LoVo (cell line): Measurements from ENCODE around the gene NABP2.
"Not testable (repeated sequence)": the region's sequence is repeated elsewhere in the genome, so short reads cannot be mapped to it uniquely, and the experiment has no call there.

ENCODE experiments used
- DNase-seq: peaks from one replicate; pipeline ENCODE4 v3.0.0-alpha.2; 2016; ENCODE audit warnings: low spot score

The NABP2 gene

DNA sequence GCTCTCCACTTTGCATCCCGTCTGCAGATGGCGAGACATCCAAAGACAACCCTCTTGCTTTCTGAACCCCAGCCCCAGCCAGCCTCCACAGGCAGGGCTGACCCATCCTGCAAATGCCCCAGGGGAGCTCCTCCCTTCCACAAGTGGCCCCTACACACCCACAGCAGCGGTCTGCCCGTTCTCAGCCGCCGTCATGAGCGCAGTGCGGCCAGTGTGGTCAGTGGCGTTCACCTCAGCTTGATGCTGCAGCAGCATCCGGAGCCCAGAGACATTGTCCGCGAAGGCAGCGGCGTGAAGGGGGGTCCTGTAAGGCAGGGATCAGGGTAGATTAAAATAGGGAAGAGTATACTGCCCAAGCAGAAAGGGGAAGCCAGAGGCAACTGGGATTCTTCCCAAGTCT, 20.4 kb downstream of the NABP2 start:
- DNase-seq = no peak

DNA sequence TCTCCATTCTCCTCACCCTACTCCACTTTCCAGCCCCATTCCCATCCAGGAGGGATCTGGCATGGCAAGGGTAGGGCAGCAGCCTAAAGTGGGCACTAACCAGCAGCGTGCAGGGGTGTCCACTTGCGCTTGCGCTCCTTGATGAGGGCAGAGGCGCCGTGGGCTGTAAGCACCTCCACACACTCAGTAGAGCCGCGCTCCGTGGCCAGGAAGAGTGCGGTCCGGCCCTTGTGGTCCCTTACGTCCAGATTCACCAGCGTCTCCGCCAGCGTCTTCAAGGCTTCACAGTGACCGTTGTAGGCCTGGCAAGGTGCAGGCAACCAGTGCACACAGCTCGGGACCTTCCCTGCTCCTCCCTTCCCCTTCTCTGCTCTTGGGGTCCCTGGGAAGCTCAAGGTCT, 23.8 kb downstream of the NABP2 start:
- DNase-seq = no peak

DNA sequence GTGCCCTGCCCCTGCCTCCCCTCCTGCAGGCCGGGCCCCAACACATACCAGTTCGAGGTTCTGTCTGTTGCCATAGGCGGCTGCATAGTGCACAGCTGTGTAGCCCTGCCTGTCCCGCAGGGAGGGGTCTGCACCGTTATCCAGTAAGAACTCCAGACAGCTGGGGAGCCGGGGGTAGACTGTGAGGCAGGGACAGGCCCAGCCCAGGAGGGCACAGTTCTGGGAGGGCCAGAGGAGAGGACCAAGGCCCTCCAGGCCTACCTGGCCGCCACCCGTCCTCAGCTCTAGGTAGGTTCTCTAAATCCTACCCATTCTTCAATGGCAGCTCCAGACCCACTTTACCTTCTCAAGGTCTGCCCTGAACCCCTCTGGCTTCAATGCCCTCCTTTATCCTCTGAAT, 24.6 kb downstream of the NABP2 start:
- no peak for DNase-seq

DNA sequence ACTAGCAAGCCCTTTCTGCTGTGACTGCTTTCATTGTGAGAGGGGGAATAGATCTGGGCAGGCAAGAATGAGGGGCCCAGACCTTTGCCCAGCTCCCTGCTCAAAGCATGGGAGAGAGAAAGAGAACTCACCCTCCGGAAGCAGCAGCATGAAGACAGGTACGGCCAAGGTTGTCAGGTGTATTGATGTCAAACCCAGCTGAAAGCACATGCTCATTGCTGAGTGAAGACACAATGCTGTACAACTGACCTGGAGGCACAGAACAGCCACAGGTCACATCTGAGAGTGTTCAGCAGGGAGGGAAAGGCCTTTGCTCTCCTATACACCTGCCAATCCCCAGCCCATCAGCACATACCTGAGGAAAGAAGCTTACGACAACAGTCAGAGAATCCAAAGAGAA, 28.5 kb downstream of the NABP2 start:
- no peak for DNase-seq

DNA sequence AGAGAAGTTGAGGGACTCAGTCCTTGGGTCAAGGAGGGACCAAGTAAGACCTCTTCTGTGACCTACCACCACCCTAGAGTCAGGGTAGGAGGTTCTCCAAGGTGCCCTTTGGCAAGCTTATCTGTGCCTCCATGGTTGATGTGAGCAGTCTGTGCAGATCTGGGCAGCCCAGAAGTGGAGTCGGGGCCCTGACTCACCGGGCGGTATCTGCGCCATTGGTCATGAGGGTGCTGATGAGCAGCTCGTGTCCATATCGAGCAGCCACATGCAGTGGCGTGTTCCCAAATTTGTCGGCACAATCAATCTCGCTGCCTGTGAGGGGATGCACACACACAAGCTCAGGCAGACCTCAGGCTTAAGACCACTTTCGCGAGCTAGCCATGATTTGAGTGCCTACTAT, 28.9 kb downstream of the NABP2 start:
- DNase-seq = no peak

DNA sequence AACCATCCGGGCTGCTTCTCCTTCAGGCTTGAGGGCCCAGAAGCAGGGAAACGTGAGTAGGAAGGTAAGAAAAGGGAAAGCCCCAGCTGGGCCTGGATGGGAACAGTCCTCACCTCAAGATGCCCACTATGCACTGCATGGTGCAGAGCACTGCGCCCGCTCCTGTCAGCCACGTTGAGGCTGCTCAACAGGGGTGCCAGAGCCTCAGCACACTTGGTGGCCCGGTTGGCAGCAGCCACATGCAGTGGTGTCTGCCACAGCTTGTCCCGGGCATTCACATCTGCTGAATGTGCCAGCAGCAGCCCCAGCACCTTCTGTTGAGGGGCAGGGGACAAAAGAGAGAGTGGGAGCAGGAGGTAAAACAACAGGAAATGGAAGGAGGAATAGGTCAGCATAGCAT, 31.5 kb downstream of the NABP2 start:
- DNase-seq = no peak

DNA sequence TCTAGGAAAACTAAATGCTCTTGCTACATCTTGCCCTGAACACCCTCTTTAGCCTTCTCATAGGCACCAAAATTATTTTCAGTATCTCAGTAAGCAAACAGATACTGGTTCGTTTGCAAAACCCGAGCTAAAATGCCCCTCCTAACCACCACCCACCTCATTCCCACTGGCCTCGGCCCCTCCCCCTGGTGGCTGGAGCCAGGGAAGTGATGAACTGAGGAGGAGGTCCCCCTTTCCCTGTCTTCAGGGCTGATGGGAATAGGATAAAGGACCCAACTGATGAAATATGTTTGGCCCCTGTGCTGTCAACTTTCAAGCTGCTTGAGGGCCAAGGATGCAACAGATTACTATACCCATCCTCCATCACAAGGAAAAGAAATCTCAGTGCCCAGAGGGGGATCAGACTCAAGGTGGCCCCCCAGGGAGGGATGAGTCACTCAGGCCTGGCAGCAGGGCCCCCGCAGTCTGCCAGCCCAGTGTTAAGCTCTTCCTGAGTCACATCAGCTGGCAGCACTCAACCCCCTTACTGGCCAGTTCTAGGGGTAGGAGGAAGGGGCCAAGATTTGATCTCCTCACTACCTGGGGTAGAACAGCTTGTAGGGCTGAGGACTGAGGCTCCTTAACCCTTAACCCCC, 32.3 kb downstream of the NABP2 start:
- DNase-seq = no peak

DNA sequence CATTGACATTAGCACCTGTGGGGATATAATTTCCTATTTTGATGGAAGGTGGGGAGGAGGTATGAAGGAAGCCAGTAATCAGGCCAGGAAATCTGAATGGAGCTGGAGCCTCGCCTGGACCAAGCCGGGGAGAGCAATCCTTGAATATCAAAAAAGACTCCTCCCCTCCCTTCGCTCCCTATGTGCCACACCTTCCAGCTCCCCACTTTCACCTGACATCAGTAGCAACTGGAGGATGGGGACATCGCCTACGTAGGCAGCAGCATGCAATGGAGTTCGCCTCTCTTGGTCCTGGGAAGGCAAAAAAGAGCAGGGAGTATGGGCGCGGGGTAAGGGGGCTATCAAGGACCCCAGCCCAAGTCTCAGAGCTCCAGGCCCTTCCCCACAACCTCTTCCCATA, 32.9 kb downstream of the NABP2 start:
- no peak for DNase-seq

DNA sequence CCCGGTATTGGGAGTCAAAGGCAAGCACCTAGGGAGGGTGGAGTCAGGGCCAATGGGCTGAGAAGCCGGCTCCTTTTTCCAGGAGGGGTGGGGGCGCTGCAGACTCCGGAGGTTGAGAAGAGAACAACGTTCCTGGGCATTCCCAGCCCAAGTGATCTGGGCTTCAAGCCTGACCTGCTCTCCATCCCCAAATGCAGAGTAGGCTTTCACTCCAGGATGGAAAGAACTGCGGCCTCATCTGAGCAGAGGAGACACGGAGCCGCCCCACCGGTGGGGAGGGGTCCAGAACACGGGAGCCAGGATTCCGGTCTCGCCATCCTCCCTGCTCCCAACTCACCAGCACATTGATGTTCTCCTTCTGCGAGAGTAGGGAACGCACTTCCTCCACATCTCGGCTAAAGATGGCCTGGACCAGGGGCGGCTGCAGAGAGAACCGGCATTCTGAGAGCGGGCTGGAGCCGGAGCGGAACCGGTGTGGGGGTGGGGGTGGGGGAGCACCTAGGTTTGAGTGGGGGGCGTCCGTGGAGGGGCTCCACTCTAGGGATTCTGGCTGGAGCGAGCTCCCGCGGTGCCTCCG, 33.4 kb downstream of the NABP2 start:
- DNase-seq = peak; percentile 34

DNA sequence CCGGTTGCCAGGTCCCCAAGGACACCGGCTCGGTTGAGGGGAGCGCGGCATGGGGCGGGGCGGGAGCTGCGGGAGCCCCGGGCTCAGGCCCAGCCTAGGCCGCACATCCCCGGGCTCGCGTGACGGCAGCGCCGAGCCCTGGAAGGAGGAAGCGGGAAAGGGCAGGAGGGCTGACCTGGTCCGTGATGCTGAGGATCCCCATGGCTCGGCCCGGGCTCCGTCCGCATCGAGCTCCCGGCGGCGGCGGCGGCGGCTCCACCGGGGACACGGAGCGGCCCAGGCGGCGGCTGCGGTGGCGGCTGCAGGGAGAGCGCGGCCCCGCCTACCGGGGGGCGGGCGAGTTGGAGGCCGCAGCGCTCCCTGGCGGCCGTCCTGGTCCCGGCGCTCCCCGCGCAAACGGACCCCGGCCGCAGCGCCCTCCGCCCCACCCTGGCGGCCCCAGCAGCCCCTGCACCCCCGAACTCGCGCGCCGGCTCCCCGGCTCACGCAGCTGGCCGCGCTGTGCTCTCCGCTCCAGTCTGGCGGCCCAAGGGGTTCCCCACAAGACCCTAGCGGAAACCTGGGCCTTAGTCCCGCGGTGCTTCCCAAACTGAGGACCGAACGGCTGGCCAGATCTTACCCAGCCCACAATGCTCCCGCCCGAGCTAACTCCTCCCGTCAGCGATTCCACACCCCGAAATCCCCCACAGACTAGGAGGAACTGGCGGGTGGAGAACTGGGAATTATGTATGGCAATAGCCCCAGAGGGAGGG, 34.1 kb downstream of the NABP2 start, which contains the start of gene ANKRD52:
TSS of gene ANKRD52 (minus strand) at position 317 of the 752 bp plus-strand sequence. CDS start at position 202, 115 bp downstream.
- DNase-seq = peak; percentile 91

DNA sequence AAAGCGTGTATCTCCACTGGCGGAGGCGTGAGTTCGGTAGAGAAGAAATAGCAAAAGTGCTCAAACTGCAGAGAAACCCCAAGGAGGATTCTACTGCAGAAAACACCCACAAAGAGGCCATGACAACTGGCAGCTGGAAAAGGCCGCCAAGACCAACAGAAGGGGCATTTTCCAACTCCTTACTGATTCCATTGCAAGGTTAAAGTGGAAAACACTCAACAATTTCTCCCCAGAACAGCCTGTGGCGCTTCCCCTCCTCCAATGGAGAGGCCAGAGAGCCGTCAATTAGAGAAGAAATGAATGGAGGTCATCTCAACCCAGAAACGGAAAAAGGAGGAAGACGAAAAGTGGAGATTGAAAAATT, 34.7 kb downstream of the NABP2 start:
- no peak for DNase-seq

DNA sequence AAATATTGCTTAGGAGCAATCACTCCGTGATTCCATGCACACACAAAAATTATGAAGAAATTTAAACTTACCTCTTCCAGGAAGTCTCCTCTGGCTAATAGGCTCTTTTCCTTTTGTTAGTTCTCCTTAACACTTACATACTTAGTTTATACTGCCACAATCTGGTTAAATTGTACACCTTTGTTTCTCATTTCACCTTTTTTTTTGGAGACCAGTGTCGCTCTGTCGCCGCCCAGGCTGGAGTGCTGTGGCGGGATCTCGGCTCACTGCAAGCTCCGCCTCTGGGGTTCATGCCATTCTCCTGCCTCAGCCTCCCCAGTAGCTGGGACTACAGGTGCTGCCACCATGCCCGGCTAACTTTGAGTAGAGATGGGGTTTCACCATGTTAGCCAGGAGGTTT, 36.2 kb downstream of the NABP2 start:
- DNase-seq = no peak

DNA sequence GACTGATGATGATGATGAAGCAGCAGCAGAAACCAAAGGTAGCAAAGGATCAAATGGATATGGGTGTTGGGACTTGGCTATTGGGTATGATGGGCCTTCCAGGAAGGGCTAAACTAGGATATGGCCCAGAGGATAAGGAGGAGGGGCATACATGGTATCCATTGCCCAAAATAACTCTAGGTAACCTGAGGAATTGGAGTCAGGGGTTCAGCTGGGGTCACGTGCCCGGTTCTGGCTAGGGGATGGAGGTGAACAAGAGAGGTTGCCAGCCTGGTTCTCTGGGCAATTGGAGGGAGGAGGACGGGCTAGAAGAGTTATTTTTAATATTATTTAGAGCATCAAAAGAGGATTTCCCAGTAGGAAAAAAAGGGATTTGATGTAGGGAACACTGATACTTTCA, 36.8 kb downstream of the NABP2 start:
- DNase-seq = no peak

DNA sequence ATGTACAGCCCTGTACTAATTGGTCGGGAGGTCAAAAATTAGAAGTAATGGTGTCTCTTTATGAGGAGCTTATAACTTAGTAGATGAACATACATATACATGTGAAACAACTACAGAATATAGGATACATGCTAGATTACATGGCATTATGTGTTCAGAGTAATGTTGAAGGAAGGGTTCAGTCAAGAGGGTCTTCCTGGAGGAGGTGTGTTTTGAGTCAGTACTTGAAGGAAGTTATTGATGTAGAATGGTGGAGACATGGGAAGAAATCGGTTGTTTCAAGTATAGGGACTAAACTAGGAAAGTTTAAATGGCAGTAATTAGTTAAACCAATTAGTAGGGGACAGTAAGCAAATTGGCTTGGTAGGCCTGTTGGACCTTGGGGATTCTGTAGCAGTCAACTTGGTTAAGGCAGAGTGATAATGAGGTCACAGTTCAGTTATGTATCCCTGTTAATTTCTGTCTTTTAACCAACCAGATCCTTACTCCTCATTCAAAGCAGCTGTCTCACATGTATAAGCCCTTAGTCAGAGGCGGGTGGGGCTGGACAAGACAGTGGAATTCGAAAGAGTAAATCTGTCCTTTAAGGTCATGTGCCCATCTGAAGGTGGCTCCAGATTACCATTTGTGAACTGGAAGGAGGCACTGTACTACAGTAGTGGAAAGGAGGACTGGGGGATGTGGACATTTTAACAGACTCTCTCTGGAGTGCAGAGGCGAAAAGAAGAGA, 37.5 kb downstream of the NABP2 start:
- peak; percentile 92 for DNase-seq

DNA sequence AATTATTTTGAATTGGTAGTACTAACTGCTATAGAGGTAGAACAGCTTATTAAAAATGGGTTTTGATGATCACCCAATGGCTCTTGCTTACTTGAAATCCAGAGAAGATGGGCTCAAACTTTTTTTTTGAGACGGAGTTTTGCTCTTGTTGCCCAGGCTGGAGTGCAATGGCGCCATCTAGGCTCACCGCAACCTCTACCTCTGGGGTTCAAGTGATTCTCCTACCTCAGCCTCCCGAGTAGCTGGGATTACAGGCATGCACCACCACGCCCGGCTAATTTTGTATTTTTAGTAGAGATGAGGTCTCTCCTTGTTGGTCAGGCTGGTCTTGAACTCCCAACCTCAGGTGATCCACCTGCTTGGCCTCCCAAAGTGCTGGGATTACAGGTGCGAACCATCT, 38.8 kb downstream of the NABP2 start:
- DNase-seq = not testable (repeated sequence)

DNA sequence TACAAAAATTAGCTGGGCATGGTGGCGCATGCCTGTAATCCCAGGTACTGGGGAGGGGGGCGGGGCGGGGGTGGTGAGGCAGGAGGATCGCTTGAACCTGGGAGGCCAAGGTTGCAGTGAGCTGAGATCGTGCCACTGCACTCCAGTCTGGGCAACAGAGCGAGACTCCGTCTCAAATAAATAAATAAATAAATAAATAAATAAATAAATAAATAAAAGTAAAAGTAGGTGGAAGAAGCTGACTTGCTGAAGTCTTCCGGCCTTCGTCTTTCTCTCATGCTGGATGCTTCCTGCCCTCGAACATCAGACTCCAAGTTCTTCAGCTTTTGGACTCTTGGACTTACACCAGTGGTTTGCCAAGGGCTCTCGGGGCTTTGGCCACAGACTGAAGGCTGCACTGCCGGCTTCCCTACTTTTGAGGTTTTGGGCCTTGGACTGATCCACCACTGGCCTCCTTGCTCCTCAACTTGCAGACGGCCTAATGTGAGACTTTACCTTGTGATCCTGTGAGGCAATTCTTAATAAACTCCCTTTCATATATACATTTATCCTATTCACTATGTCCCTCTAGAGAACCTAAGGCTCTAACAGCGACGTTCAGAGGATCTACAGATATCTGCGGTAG, 42.0 kb downstream of the NABP2 start:
- not testable (repeated sequence) for DNase-seq

DNA sequence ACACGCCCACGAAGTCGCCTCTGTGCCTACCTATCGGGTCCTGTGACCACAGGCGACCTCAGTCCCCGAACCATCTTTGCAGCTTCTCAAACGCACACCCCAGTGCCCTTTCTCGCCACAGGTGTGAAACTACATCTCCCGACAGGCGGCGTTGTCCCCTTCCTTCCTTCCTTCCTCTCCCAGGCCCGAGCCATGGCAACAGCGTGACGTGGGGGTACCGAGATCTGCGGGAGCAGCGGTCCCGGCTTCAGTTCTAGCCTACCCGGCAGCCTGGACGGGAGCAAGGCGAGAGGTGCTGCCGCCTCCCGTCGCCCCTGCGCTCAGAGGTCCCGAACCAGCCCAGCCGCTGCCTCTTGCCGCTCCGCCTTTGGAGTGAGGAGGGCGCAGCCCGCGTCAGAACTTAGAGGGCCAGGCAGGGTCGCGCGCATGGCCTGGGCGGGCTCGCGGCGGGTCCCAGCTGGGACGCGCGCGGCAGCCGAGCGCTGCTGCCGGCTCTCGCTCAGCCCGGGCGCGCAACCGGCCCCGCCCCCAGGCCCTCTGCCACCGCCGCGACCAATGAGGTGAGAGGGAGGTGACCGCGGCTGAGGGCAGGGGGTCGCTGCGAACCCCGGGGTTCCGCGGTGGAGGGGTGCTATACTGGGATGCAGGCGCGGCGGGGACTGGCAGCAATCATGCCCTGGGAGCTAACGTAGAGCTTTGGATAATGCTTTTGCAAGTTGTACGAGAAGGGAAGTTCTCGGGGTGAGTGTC, 42.7 kb downstream of the NABP2 start, which contains the start of gene COQ10A:
TSS of gene COQ10A (plus strand) at position 250 of the 750 bp plus-strand sequence. CDS start at position 427, 177 bp downstream.
- DNase-seq = peak; percentile 93

DNA sequence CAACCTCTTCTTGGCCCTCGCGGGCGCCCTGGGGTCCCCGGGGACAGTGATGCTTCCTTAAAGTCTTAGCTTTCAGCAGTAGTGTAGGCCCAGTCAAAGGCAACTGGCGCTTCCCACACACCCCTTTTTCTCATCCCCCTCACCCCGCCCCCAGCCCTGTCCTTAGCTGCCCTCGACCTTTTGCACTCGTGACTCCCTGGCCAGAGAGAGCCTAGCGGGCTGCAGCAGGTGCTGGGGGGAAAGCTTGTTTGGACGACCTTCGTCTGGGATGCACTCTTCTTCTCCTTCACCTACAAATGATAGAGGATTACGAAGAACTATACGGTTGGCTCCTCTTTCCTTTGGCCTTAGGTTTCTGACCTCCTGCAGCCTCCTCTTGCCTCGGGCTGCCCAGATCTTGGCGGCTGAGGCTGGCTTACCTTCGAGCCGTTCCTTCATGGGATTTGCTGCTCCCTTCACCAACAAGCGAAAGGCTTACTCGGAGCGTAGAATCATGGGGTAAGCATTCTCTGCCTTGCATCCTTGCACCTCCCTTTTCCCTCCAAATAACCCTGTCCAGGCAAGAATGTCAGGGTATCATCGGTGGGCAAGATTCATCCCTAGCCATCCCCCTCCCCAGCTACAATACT, 43.4 kb downstream of the NABP2 start:
- DNase-seq = no peak

DNA sequence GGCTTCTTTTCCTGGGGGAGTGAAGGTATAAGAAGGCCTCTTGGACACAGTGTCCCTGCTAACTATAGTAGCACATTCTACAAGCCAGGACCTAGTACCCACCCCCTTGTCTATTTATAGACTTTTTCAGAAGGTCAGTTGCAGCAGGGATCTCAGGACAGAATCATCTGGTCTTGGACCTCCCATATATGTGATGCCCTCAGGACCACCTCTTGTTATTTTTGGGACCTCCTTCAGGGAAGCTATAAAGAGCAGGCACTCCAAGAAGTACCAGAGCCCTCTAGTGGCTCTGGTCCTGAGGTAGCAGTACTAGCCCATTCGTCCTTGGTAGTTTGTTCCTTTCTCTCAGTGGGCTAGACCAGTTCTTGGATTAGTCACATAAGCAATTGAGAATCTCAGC, 46.9 kb downstream of the NABP2 start:
- DNase-seq = no peak

DNA sequence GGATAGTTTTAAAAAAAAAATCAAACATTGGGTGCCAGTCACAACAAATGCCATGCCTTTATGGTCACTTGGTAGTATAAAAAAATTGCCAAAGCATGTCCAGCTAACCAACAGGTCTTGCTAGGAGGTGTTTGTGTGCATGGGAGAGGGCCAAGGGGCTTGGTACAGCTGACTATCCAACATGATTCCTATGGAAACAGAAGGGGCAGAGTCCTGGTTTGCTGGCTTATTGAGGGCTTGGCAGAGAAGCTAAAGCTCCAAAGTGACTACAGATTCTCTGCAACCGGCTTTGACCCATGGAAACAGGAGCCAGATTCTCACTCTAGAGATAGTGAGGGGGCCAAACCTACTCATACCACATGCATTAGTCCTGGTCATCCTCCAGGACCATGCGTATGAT, 48.3 kb downstream of the NABP2 start:
- DNase-seq = not testable (repeated sequence)

DNA sequence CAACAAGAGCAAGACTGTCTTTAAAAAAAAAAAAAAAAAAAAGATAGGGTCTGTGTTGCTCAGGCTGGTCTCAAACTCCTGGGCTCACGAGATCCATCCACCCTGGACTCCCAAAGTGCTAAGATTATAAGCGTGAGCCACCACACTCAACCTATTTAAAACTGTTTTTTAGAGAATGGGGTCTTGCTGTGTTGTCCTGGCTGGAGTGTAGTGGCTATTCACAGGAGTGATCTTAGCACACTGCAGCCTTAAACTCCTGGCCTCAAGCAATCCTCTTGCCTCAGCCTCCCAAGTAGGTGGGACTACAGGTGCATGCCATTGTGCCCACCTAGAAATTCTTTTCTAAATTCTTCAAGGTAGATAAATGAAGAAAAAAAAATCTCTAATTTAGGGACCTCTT, 50.2 kb downstream of the NABP2 start:
- DNase-seq = no peak
